ENCODE measurements around the gene CROCC.
A peak's percentile ranks its signal among the peaks of the same experiment; 100 is the strongest.

GRCh38 chr1:17004466-17005364 lies 83.0 kb downstream of the CROCC start:
- no peak for TF ChIP-seq EZH2phosphoT487 (IDR thresholded peaks at IDR 0.05; ENCODE audit: unreplicated experiment)
- TF ChIP-seq, protein P1, sequence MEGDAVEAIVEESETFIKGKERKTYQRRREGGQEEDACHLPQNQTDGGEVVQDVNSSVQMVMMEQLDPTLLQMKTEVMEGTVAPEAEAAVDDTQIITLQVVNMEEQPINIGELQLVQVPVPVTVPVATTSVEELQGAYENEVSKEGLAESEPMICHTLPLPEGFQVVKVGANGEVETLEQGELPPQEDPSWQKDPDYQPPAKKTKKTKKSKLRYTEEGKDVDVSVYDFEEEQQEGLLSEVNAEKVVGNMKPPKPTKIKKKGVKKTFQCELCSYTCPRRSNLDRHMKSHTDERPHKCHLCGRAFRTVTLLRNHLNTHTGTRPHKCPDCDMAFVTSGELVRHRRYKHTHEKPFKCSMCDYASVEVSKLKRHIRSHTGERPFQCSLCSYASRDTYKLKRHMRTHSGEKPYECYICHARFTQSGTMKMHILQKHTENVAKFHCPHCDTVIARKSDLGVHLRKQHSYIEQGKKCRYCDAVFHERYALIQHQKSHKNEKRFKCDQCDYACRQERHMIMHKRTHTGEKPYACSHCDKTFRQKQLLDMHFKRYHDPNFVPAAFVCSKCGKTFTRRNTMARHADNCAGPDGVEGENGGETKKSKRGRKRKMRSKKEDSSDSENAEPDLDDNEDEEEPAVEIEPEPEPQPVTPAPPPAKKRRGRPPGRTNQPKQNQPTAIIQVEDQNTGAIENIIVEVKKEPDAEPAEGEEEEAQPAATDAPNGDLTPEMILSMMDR (conservative IDR thresholded peaks at IDR 0.05; ENCODE audit: low read depth in 2 of 2): peak; percentile 23 to 52; a peak in 3 of 4 replicates
